Activated naive CD4-positive, alpha-beta T cell treated with anti-CD3 and anti-CD28 coated beads, Interleukin-2, amount 50 U/mL, for 16 hours (primary cell): ENCODE measurements around the gene IGSF9.

Experiments used
- DNase-seq: peaks from one replicate; pipeline ENCODE4 v3.0.0-alpha.2; 2020

IGSF9 gene

DNA sequence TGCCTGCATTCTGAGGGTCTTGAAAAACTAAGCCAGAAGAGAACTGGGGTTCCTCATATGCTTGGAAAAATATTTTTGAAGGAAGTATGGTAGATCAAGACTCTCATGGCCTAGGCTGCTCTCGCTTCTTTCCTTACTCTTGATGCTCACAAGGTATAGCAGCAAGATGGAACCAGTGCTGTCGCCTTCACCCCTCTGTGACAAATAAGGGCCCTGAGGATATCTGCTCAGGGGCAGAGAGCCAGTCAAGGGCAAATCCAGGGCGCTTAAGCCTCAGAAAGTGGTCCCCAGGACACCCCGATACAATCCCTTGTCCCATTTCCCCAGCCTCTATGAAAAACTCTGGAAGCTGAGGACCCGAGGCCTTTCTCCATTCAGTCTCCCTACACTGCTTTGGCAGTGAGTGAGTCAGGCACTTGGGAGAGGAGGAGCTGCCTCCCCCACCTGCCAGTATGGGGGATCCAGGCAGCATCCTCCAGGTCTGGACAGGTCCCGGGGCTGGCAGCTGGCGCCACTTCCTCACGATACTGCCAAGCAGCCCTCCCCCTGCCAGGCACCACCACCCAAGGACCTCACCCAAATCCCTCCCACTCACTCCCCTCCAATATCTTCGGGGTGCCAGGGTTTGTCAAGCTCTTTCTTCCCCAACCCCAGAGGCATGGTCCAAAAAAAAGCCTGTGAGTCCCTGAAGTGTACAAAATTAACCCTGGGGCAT is 1.3 kb downstream of the IGSF9 start:
- DNase-seq: no peak

DNA sequence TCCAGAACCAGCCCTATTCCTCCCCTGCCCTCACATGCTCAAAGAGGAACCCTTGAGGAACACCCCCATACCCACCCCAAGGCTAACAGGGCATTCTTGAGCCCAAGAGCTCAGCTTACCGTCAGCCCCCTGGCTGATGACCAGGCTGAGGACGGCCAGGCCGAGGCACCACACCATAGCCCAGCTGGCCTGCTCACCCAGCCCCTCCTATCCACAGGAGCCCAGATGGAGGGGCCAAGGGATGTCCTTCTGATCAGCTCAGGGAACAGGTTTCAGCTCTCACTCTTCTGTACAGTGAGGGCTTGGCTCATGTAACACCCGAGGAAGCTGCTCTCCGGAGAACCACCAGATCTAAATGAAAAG is 2.2 kb downstream of the IGSF9 start:
- DNase-seq: no peak

DNA sequence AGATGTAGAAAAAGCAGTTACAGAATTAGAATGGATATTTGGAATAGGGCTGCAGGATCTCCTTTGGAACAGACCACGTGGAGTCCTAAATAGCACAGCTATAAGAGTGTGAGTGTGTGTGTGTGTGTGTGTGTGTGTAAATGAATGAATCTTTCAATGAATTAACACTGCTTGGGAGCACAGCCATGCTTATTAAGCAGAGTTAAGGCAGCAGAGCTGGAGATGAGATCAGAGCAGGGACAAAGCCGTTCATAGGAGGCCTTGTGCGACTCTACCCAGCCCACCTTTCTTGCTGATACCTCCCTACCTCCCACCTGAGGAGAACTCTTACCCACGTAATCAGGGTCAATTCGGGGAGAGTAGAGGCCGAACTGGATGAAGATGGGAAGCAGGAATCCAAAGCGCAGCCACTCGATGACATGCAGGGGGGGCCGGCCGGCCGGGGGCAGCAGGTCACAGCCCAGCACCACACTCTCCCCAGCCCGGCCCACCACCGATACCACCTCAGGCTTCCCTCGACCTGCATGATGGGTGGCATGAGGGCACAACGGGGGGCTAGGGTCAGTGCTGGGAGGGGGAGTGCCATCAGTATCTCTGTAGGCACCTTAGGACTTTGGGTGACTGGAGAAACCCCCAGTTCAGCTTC is 2.7 kb downstream of the IGSF9 start:
- DNase-seq: no peak

DNA sequence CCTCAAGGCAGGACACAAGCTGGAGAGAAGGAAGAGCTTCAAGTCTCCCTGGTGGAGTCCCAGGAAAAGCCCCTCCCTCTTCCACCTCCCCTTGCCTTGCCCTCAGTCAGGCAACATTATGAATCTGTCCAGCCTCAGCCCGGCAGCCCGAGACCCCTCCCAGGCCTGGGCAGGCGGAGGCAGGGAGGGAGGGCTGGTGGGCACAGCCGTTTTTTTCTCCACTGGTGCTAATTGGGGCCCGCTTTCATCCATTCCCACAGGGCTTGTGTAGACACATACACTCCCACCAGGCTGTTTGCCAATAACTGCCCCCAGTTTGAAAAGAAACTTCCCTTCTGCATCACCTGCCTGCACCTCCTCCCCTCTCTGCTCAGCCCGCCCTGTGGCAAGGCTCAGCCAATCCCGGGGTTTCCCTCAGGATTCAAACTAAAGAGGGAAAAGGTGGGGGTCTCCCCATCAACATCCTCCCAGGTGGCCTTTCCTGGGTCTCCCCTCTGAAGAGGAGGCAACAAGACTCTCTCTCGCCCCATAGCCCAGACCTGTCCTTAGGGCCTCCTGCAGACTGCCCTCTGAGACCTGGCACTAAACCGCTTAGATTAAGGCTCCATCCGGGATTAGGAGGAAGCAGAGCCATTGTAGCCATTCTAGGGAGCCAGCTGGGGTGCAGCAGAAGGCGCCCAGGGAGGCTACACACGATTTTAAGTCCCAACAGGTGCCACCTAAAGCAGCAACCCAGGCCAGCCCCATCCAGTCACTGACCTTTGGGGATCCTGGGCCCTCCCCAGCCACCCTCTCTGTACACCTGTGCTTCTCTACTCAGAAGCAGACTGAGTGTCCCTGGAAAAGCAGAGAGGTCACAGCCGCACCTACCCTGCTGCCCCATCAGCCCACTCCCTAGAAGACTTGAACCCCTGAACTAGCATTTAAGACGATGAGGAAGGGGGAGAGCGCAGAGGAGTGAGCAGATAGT is 3.5 kb downstream of the IGSF9 start:
- no peak for DNase-seq

DNA sequence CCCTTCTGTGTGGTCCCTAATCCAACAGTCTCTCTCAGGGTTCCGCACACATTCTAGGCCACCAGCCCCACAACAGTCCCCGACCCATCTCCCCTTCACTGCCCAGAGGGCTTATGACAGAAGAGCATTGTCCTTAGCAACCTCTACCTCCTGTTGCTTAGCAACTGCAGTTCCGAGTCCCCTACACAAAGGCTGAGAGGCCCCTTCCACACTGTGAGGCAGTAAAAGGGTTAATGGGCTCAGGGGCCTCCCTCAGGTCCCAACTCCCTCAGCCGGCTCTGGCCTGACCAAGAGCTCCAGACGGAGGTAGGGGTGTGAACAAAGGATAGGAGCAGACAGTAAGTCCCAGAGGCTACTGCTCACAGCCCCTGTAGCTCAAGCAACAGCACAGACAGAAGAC is 4.3 kb downstream of the IGSF9 start:
- DNase-seq: no peak

DNA sequence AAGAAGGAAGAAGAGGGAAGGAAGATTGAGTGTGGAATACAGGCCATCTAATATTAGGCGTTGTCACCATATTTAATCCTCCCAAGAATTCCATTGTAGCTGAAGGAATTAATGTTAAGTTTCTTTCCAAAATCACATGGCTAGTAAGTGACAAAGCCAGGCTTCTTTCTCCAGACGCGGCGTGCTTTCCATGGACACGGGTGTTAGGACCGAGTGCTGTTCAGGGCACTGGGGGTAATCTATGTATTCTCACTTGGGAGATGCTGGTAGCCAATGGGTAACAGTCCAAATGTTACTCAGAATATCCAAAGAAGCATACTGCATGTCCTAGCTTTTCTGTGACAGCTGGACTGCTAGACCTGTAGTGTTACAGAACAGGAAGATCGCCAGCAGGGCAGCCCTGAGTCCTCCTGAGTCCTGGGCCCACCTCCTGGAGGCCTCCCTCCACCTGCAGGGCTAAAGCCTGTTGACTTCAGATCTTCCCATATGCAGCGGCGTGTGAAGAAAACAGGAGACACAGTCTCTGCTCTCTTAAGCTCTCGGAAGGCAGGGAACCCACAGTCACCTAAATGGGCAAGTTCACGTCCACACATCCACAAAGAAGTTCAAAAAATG is 5.3 kb downstream of the IGSF9 start:
- no peak for DNase-seq

DNA sequence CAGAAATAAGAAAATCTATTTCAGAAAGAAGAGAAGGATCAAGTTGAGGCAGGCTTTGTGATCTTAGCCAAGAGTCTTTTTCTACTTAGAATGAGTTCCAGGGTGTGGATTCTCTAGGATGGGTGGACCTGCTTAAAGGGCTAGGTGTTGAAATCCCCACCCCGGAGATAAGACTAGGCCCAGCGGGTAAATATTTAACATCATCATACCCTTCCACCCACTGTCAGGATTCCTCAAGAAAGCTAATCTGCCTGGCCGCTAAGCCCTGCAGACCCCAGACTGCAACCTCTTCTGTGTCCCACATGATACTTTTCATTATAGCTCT is 5.8 kb downstream of the IGSF9 start:
- no peak for DNase-seq

DNA sequence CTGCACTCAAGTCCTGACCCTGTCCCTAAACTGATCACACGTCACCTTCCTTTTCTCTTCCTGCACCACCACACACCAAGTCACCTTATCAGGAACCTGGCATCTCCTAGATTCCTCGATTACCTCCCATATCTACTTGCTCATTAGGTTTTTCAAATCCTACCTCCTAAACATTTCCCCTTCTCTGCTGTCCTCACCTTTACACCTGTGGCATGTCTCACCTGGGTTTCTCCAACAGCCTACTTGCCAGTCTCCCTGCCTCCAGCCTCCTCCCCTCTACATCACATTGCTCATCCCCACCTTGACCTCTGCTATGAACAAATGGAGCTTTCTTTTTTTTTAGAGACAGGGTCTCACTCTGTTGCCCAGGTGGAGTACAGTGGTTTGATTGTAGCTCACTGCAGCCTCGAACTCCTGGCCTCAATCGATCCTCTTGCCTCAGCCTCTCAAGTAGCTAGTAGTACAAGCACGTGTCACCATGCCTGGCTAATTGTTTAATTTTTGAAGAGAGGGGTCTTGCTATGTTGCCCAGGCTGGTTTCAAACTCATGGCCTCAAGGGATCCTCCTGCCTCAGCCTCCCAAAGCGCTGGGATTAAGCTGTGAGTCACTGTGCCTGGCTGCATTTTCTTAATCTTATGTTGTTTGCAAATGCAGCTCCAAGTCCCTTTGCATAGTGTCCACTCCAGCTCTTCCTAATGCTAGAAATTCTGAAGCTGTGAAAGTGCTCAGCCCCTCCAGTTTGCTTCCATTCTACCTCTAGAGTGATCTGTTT is 6.3 kb downstream of the IGSF9 start:
- no peak for DNase-seq

DNA sequence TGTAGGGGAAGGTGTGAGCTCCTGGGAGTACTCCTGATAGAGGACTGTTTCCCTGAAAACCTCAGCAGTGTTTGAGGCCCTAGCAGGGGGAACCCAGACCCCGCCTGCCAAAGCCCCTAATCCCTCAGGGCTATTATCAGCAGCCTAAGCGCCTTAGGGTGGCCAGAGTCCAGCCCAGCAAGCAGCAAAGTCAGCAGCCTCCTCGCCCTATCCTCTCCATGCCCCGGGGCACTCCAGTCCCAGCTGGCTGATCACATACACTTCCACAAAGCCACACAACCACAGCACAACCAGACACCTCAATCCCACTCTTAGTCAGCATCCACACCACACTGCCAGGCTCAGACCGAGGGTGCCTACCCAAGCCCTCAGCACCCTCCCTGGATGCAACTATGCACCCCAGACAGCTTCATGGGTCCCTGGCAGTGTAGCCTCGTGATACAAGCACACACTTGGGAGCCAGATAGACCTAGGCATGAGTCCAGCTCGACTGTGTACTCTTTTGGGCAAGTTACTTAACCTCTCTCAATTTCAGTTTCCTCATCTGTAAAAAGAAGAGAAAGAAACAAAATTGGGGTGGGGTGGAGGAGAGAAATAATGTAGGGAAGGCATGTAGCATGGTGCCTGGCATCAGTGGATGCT is 7.1 kb downstream of the IGSF9 start:
- DNase-seq: no peak

DNA sequence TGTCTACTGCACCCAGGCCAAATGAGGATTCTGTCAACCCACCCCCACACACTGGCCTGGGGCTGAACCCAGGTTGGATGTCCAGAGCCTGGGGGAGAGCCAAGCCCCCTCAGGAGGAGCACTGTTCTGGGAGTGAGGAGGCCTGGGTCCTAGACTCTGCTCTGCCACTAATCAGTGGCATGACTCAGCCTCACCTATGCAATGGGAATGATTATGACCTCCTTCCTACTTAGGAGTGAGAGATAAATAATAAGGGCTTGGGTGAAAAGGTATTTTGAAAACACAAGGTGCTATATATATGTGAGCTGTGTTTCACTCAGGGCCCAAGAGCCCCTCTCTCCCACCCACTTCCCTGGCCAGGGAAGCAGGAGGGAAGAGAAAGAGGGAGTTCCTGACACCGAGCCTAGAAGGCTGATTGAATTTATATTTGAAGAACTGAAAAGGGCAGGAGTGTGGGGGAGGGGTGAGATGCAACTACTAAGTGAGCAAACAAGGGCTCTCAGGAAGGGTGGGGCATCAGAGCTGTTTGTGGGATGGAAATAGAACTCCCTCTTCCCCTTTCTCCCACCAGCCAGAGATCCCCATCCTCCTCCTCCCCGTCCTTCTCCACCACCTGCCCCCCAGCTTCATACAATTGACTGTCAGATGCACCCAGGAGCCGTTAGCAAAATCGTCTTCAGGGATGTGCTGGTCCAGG is 8.2 kb downstream of the IGSF9 start:
- DNase-seq: no peak

DNA sequence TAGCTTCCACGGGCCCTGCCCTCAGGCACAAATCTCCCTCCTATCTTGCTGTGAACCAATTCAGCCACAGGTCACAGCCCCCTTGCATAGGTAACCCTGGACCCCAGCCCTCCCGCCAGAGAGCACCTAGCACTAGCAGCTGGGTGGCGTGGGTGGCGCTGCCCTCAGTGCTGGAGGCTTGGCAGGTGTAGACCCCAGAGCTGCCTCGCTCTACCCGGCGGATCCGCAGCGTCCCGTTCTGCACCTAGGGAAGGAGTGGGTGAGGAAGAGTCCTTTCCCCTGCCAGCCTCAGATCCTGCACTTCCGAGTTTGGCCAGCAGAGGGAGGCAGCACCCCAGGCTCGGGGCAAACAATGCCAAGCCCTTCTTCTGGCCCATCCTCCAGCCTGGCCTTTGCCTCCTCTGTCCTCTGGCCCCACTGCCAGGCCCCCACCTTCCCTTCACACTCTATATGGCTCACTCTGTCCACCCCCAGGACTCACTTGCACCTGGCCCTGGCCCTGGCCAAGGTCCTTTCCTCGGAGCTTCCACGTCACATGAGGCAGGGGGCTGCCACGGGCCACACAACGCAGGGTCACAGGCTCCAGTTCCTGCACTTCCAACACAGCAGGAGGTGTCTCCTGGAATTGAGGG is 9.0 kb downstream of the IGSF9 start:
- peak; percentile 82 for DNase-seq

DNA sequence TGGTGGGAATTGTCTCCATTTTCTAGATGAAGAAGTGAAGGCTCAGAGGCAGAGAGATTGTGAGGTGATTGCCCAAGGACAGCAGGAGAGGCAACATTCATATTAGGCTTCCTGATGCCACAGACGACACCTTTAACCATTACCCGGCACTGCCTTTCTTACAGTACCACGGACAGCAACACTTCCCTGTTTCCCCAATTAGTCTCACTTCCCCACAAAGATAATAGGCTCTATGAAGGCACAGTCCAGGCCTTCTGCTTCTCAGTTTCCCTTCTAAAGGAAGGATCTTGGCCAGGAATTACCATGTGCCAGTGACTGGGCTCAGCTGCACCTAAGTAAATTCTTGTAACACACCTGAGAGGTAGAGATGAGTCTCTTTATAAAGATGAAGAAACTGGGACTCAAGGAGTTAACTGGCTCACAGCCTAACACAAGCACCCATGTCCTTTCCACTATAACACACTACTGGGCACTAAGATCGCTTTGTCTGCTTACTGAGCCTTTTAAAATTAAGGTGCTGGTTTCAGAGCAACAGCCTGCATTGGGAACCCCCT is 9.6 kb downstream of the IGSF9 start:
- no peak for DNase-seq

DNA sequence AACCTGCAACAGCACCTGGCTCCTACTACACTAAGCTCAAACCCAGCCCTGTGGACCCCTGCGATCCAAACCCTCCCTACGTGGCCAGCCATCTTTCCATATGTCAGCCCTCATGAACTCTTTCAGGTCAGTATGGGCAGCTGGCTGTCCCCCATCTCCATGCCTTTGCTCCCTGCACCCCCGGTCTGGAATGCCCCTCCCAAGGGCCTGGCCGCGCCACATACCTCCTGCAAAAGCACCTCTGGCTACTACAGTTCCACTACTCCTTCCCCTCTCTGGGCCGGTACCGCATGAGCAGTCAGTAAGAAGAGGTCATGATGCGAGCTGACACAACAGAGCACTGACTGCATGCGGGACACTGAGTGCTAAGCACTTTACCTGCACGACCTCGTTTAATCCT is 10.1 kb downstream of the IGSF9 start:
- DNase-seq: no peak

DNA sequence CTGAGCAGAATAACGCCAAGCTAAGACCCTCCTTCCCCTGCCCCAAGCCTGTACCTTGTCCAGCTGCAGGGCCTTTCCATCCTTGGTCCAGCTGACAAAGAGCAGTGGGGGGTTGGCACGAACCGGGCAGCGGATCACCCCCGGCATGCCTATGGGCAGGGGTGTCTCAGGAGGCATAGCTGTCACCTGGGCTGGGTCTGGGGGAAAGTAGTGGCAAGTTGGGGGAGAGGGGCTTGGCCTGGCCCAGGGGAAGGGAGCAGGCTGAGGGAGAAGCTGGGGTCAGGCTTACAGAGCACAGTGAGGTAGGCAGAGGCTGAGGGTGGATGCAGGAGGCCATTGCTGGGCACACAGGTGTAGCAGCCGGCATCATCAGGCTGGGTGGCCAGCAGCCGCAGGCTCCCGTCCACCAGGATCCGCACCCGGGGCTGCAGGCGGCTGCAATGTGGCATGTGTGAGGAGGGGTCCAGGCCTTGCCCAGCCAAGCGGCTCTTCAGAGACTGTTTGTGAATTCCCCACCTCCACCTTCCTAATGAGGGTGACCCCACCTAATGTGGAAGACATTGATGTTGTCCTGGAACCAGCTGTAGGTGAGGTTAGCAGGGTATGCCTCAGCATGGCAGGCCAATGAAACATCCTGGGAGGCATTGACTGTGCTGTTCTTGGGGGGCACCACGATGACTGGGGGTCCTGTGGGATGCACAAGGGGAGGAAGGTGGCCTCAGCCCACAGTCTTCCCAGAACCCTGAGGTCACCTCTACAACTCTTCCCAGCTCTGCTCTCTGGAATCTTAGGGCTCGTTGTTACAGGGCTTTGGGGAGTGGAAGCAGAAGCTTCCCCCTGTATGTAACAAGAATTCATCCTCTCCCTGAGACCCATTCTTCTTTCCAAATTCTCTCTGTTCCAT is 11.0 kb downstream of the IGSF9 start:
- DNase-seq: no peak

DNA sequence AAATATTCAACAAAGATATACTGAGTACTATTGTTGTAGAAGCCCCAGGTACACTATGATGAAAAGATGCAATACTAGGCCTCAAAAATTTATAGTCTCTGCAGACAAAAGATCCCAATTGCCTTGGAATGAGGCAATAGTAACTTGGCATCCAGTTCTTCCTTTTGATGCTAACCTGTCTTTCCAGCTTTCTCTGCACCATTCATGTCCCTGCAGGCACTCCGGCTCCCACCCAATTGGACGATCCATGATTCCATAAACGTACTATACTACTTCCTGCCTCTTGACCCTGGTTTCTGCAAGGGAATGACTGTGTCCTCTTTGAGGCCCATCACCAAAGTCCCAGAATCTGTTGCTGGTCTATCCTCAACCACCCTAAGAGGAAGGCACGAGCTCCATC is 12.1 kb downstream of the IGSF9 start:
- DNase-seq: no peak

DNA sequence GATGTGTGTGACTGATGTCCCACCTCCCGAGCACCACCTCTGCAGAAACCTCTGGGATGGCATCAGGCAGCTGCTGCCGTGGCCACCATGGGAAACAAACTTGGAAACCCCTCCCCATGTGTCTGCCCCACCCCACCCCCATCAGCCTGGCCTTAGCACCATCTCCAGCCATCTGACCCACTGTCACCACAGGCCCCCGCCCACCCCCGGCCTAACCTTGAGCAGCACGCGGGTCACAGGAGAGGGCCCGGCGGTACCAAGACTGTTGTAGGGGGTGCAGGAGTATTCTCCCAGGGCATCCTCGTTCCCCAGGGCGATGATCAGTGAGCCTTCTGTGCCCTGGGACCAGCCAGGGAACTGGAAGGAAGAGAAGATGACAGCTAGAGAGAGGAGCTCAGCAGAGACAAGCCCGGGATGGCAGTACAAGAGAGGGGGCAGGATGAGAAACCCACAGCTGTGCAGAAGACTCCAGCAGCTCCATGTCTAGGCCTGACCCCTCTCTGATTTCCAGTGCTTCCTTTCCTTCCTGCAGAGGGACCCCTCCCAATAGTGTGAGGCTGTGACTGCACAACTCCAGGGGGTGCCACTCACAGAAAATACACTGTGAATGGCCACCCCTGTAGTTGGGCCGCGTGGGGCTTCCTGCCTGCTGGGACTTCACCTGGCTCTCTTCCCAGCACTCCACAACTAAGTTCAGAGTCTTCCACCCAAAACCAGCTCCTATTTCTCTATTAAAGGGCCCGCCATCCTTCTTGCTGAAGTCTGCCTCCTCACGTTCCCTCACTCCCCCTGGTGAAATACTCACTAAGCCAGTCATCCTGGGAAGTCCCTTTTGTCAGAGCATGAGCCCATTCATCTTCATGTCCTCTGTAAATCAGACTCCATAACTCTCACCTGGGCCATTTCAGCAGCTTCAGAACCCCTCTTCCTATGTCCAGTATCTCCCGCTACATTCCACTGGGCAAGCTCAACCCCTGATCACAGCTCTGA is 12.8 kb downstream of the IGSF9 start:
- no peak for DNase-seq

DNA sequence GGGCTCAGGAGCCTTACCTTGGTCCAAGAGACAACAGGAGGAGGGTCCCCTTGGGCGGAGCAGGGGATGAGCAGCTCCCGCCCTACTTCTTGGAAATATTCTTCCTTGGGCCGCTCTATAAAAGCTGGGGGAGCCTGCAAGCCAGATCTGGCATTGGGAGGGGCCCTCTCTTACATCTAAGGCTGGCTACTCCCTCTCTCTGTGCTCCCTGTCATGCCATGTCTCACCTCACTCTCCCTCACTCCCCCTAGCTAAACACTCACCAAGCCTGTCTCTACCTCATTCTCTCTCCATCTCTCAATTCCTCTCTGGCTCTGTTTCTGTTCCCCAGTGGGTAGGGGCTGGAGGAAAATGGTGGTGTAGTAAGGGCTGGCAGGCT is 13.6 kb downstream of the IGSF9 start:
- no peak for DNase-seq

DNA sequence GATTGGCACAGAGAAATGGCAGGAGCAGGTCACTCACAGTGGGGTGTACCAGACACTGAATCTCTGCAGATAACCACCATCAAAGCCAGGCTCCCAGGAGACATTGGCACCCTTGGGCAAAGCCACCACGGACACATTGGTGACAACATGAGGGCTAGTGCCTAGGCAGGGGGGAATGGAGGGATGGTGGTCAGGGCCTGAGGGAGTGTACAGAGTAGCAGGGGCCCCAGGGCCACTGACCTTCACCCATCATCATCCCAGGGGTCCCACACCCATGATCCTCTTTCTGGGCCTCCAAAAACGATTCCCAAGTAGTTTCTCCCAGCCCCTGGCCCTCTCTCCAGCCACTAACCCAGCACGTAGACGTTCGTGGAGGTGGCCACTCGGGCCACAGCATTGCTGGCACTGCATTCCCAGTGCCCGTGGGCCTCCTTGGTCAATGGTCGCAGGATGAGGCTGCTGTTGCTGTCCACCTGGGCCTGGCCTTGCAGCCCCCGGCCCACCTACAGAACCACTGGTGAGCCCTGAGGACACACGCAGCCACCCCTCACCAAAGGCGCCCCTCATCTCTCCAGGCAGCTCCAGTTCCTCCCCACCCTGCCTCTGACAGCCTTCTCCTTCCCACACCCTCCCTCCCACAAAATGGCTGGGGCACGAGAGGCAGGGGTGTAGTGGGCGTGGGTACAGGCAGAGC is 14.2 kb downstream of the IGSF9 start:
- DNase-seq: no peak
